MM.1S (cell line): ENCODE measurements around the gene DSCAML1.

ENCODE experiments used
- DNase-seq: peaks from one replicate; pipeline ENCODE4 v3.0.0-alpha.2; 2015
- H2AFZ ChIP-seq: fragments of 300-600 bp; sonication (generic); 2 replicates; pipeline ENCODE4 v1.6.0; 2016; ENCODE audit warnings: antibody characterized with exemption, low read length
- H3F3A ChIP-seq: fragments of 300-600 bp; sonication (generic); 2 replicates; pipeline ENCODE4 v1.6.1; 2016; ENCODE audit warnings: mild to moderate bottlenecking, antibody characterized with exemption, low read length, moderate library complexity, mixed read lengths; ENCODE audit not compliant: insufficient read depth
- H3K27ac ChIP-seq: fragments of 300-600 bp; sonication (generic); 2 replicates; pipeline ENCODE4 v1.5.1; 2016; ENCODE audit warnings: mild to moderate bottlenecking, low read length
- H3K27me3 ChIP-seq: fragments of 300-600 bp; sonication (generic); replicated peaks from 2 replicates; pipeline ENCODE4 v1.6.0; 2016; ENCODE audit warnings: low read length; ENCODE audit not compliant: insufficient read depth
- H3K36me3 ChIP-seq: fragments of 300-600 bp; sonication (generic); replicated peaks from 2 replicates; pipeline ENCODE4 v1.6.1; 2016; ENCODE audit warnings: mild to moderate bottlenecking, low read length, mixed read lengths; ENCODE audit not compliant: insufficient read depth
- H3K4me1 ChIP-seq: fragments of 300-600 bp; sonication (generic); 2 replicates; pipeline ENCODE4 v1.6.1; 2016; ENCODE audit warnings: low read length, mixed read lengths
- H3K4me2 ChIP-seq: fragments of 300-600 bp; sonication (generic); 2 replicates; pipeline ENCODE4 v1.6.0; 2016; ENCODE audit warnings: low read depth, low read length
- H3K4me3 ChIP-seq: fragments of 300-600 bp; sonication (generic); 2 replicates; pipeline ENCODE4 v1.5.1; 2016; ENCODE audit warnings: low read length, mixed read lengths
- H3K79me2 ChIP-seq: fragments of 300-600 bp; sonication (generic); 2 replicates; pipeline ENCODE4 v1.6.1; 2016; ENCODE audit warnings: mixed run types, low read length, mixed read lengths
- H3K9ac ChIP-seq: fragments of 300-600 bp; sonication (generic); 2 replicates; pipeline ENCODE4 v1.6.1; 2016; ENCODE audit warnings: low read length, mixed read lengths
- H3K9me2 ChIP-seq: fragments of 300-600 bp; sonication (generic); replicated peaks from 2 replicates; pipeline ENCODE4 v1.6.1; 2016; ENCODE audit warnings: mild to moderate bottlenecking, low read length, mixed read lengths; ENCODE audit not compliant: insufficient read depth
- H3K9me3 ChIP-seq: fragments of 300-600 bp; sonication (generic); replicated peaks from 2 replicates; pipeline ENCODE4 v1.6.1; 2016; ENCODE audit warnings: mild to moderate bottlenecking, low read length, mixed read lengths; ENCODE audit not compliant: insufficient read depth
- H4K20me1 ChIP-seq: fragments of 300-600 bp; sonication (generic); 2 replicates; pipeline ENCODE4 v1.6.1; 2016; ENCODE audit warnings: mild to moderate bottlenecking, low read length, moderate library complexity, mixed read lengths; ENCODE audit not compliant: insufficient read depth
- EZH2 ChIP-seq: fragments of 300-600 bp; sonication (generic); optimal IDR thresholded peaks from 2 replicates; pipeline ENCODE3; 2017; ENCODE audit warnings: low read depth, mild to moderate bottlenecking, antibody characterized with exemption, low read length, mixed read lengths
- EZH2phosphoT487 ChIP-seq: fragments of 300-600 bp; sonication (generic); IDR thresholded peaks from 2 replicates; pipeline ENCODE4 v1.6.1; 2018; ENCODE audit warnings: antibody characterized with exemption, low read length
- TF ChIP-seq, protein P1 (sequence below): fragments of 300-600 bp; sonication (generic); IDR thresholded peaks from 2 replicates; pipeline ENCODE4 v1.5.1; 2016; ENCODE audit warnings: antibody characterized with exemption, low read length, mixed read lengths

DSCAML1 gene

GRCh38 chr11:117564321-117564720 is 232.7 kb downstream of the DSCAML1 start:
- H4K20me1 ChIP-seq, result no peaks in the 10 kb centered on the region
- no peak overlapping the region for H3K27ac ChIP-seq
- H3K36me3 ChIP-seq, result no peaks in the 10 kb centered on the region
- no peaks in the 10 kb centered on the region for H3K4me1 ChIP-seq
- no peak overlapping the region for H3K9ac ChIP-seq
- no peaks in the 10 kb centered on the region for H3K9me2 ChIP-seq
- no peaks in the 10 kb centered on the region for H3K79me2 ChIP-seq
- no peak for TF ChIP-seq EZH2
- TF ChIP-seq, protein P1, sequence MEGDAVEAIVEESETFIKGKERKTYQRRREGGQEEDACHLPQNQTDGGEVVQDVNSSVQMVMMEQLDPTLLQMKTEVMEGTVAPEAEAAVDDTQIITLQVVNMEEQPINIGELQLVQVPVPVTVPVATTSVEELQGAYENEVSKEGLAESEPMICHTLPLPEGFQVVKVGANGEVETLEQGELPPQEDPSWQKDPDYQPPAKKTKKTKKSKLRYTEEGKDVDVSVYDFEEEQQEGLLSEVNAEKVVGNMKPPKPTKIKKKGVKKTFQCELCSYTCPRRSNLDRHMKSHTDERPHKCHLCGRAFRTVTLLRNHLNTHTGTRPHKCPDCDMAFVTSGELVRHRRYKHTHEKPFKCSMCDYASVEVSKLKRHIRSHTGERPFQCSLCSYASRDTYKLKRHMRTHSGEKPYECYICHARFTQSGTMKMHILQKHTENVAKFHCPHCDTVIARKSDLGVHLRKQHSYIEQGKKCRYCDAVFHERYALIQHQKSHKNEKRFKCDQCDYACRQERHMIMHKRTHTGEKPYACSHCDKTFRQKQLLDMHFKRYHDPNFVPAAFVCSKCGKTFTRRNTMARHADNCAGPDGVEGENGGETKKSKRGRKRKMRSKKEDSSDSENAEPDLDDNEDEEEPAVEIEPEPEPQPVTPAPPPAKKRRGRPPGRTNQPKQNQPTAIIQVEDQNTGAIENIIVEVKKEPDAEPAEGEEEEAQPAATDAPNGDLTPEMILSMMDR, result no peak
- no peak for TF ChIP-seq EZH2phosphoT487
- peaks cover 25% of the 10 kb centered on the region for H3K27me3 ChIP-seq
- no peaks in the 10 kb centered on the region for H3K9me3 ChIP-seq
- H3K4me2 ChIP-seq, result no peak overlapping the region
- H2AFZ ChIP-seq, result no peak overlapping the region
- H3K4me3 ChIP-seq, result no peak overlapping the region
- H3F3A ChIP-seq, result no peaks in the 10 kb centered on the region
- DNase-seq, result no peak

GRCh38 chr11:117563556-117563955 is 233.5 kb downstream of the DSCAML1 start:
- Histone ChIP-seq H3K27me3 (peaks cover 32% of the 10 kb centered on the region), H3K9me3 (no peaks in the 10 kb centered on the region), H3K4me2 (no peak overlapping the region), H3K9ac (no peak overlapping the region), H4K20me1 (no peaks in the 10 kb centered on the region), H3K4me3 (no peak overlapping the region), H3K36me3 (no peaks in the 10 kb centered on the region), H3K4me1 (no peaks in the 10 kb centered on the region), H3F3A (no peaks in the 10 kb centered on the region), H3K79me2 (no peaks in the 10 kb centered on the region), H3K27ac (no peak overlapping the region), H2AFZ (no peak overlapping the region), H3K9me2 (no peaks in the 10 kb centered on the region)
- DNase-seq, result no peak
- TF ChIP-seq EZH2 (no peak), EZH2phosphoT487 (no peak)
- TF ChIP-seq, protein P1, result no peak

DNA sequence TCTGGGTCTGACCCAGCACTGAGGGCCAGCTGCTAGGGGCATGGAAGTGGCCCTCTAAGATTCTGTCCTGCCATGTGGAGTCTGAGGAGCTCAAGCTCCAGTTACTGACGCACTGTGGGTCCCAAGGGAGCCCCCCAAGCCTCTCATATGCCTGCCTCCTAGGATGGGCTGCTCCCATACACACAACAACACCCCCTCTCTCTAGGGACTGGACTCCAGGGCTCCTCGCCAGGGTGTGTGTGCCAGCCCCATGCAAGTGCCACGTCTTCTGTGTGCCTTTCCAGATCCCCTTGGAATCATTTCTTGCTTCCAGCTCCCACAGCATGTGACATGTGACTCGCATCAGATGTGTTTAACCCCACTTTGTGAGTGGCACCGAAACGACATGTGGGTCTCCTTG is 234.9 kb downstream of the DSCAML1 start:
- no peaks in the 10 kb centered on the region for H3K36me3 ChIP-seq
- no peak overlapping the region for H3K9ac ChIP-seq
- no peak overlapping the region for H3K4me3 ChIP-seq
- no peaks in the 10 kb centered on the region for H3K4me1 ChIP-seq
- H4K20me1 ChIP-seq, result no peaks in the 10 kb centered on the region
- DNase-seq, result no peak
- no peaks in the 10 kb centered on the region for H3K9me3 ChIP-seq
- H3K27ac ChIP-seq, result no peak overlapping the region
- TF ChIP-seq, protein P1, result no peak
- TF ChIP-seq EZH2phosphoT487 (no peak), EZH2 (no peak)
- H3F3A ChIP-seq, result no peaks in the 10 kb centered on the region
- H3K9me2 ChIP-seq, result no peaks in the 10 kb centered on the region
- H2AFZ ChIP-seq, result no peak overlapping the region
- H3K79me2 ChIP-seq, result no peaks in the 10 kb centered on the region
- no peak overlapping the region for H3K4me2 ChIP-seq
- peaks cover 47% of the 10 kb centered on the region for H3K27me3 ChIP-seq
